GM23338 (cell line): ENCODE results near the gene CDC42EP2.

Experiments
- CREB1 ChIP-seq: fragments of 250-450 bp; sonication (Bioruptor Pico); IDR thresholded peaks from 2 replicates; pipeline ENCODE4 v1.5.0; 2020; ENCODE audit warnings: low read depth, mild to moderate bottlenecking, moderate library complexity
- EZH2 ChIP-seq: fragments of 200-600 bp; sonication (generic); IDR thresholded peaks from one replicate; pipeline ENCODE4 v1.8.0; 2017; ENCODE audit warnings: antibody characterized with exemption, mild to moderate bottlenecking, low read depth; ENCODE audit not compliant: unreplicated experiment
- EZH2phosphoT487 ChIP-seq: fragments of 200-600 bp; sonication (generic); IDR thresholded peaks from one replicate; pipeline ENCODE4 v1.8.1; 2018; ENCODE audit warnings: antibody characterized with exemption; ENCODE audit not compliant: unreplicated experiment
- POLR2AphosphoS5 ChIP-seq: IDR thresholded peaks from 2 replicates; pipeline ENCODE4 v1.6.1; 2016; ENCODE audit warnings: antibody characterized with exemption, low read depth
- TF ChIP-seq, protein P1 (sequence below), 2 experiments: fragments of 200-600 bp in 1 of 2; sonication (generic) in 1 of 2; conservative IDR thresholded peaks; 2 replicates each; pipeline versions ENCODE4 v1.5.1 to v1.6.1; 2016 to 2017; ENCODE audit warnings: antibody characterized with exemption in 2 of 2, low read depth in 2 of 2, mild to moderate bottlenecking in 2 of 2, moderate library complexity in 1 of 2
- TF ChIP-seq, protein P2 (sequence below): IDR thresholded peaks from one replicate; pipeline ENCODE4 v1.6.1; 2018; ENCODE audit warnings: antibody characterized with exemption; ENCODE audit not compliant: unreplicated experiment
- TF ChIP-seq, protein P3 (sequence below): fragments of 250-450 bp; sonication (Bioruptor Pico); IDR thresholded peaks from 2 replicates; pipeline ENCODE4 v1.5.0; 2020; ENCODE audit warnings: mild to moderate bottlenecking, moderate library complexity

DNA sequence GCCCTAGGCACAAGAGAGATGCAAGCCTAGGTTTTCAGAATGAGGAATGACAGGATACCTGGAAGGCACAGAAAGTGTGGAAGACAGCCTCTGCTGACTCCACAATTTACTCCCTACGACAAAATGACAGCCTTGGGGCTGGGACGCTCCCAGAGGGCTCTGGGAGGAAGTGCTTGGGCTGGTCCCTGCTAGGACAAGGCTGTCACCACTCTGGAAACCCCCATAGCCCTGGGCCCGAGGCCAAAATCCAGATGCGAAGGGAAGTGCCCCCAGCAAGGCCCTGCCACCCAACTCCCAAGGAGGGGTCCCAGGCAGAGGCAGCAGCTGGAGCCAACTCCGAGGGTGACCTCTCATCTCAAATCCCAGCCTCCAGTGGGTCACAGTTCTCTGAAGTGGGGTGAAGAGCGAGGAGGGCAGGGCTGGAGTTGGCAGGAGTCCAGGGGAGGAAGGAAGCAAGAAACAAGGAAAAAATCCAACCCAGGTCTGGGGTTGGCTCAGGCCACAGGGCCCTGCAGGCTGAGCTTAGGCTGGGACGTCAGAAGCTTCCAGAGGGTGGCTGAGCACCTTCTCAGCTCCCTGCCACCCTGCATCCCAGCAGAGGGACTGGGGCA lies 6.3 kb upstream of the CDC42EP2 start:
- TF ChIP-seq, protein P1, sequence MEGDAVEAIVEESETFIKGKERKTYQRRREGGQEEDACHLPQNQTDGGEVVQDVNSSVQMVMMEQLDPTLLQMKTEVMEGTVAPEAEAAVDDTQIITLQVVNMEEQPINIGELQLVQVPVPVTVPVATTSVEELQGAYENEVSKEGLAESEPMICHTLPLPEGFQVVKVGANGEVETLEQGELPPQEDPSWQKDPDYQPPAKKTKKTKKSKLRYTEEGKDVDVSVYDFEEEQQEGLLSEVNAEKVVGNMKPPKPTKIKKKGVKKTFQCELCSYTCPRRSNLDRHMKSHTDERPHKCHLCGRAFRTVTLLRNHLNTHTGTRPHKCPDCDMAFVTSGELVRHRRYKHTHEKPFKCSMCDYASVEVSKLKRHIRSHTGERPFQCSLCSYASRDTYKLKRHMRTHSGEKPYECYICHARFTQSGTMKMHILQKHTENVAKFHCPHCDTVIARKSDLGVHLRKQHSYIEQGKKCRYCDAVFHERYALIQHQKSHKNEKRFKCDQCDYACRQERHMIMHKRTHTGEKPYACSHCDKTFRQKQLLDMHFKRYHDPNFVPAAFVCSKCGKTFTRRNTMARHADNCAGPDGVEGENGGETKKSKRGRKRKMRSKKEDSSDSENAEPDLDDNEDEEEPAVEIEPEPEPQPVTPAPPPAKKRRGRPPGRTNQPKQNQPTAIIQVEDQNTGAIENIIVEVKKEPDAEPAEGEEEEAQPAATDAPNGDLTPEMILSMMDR (conservative IDR thresholded peaks at IDR 0.05; ENCODE audit: low read depth in 2 of 2): no peak
- TF ChIP-seq, protein P2, sequence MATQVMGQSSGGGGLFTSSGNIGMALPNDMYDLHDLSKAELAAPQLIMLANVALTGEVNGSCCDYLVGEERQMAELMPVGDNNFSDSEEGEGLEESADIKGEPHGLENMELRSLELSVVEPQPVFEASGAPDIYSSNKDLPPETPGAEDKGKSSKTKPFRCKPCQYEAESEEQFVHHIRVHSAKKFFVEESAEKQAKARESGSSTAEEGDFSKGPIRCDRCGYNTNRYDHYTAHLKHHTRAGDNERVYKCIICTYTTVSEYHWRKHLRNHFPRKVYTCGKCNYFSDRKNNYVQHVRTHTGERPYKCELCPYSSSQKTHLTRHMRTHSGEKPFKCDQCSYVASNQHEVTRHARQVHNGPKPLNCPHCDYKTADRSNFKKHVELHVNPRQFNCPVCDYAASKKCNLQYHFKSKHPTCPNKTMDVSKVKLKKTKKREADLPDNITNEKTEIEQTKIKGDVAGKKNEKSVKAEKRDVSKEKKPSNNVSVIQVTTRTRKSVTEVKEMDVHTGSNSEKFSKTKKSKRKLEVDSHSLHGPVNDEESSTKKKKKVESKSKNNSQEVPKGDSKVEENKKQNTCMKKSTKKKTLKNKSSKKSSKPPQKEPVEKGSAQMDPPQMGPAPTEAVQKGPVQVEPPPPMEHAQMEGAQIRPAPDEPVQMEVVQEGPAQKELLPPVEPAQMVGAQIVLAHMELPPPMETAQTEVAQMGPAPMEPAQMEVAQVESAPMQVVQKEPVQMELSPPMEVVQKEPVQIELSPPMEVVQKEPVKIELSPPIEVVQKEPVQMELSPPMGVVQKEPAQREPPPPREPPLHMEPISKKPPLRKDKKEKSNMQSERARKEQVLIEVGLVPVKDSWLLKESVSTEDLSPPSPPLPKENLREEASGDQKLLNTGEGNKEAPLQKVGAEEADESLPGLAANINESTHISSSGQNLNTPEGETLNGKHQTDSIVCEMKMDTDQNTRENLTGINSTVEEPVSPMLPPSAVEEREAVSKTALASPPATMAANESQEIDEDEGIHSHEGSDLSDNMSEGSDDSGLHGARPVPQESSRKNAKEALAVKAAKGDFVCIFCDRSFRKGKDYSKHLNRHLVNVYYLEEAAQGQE: no peak
- TF ChIP-seq CREB1 (CRISPR knock-in tag) (no peak), POLR2AphosphoS5 (no peak), EZH2 (no peak), EZH2phosphoT487 (no peak)
- TF ChIP-seq, protein P3, sequence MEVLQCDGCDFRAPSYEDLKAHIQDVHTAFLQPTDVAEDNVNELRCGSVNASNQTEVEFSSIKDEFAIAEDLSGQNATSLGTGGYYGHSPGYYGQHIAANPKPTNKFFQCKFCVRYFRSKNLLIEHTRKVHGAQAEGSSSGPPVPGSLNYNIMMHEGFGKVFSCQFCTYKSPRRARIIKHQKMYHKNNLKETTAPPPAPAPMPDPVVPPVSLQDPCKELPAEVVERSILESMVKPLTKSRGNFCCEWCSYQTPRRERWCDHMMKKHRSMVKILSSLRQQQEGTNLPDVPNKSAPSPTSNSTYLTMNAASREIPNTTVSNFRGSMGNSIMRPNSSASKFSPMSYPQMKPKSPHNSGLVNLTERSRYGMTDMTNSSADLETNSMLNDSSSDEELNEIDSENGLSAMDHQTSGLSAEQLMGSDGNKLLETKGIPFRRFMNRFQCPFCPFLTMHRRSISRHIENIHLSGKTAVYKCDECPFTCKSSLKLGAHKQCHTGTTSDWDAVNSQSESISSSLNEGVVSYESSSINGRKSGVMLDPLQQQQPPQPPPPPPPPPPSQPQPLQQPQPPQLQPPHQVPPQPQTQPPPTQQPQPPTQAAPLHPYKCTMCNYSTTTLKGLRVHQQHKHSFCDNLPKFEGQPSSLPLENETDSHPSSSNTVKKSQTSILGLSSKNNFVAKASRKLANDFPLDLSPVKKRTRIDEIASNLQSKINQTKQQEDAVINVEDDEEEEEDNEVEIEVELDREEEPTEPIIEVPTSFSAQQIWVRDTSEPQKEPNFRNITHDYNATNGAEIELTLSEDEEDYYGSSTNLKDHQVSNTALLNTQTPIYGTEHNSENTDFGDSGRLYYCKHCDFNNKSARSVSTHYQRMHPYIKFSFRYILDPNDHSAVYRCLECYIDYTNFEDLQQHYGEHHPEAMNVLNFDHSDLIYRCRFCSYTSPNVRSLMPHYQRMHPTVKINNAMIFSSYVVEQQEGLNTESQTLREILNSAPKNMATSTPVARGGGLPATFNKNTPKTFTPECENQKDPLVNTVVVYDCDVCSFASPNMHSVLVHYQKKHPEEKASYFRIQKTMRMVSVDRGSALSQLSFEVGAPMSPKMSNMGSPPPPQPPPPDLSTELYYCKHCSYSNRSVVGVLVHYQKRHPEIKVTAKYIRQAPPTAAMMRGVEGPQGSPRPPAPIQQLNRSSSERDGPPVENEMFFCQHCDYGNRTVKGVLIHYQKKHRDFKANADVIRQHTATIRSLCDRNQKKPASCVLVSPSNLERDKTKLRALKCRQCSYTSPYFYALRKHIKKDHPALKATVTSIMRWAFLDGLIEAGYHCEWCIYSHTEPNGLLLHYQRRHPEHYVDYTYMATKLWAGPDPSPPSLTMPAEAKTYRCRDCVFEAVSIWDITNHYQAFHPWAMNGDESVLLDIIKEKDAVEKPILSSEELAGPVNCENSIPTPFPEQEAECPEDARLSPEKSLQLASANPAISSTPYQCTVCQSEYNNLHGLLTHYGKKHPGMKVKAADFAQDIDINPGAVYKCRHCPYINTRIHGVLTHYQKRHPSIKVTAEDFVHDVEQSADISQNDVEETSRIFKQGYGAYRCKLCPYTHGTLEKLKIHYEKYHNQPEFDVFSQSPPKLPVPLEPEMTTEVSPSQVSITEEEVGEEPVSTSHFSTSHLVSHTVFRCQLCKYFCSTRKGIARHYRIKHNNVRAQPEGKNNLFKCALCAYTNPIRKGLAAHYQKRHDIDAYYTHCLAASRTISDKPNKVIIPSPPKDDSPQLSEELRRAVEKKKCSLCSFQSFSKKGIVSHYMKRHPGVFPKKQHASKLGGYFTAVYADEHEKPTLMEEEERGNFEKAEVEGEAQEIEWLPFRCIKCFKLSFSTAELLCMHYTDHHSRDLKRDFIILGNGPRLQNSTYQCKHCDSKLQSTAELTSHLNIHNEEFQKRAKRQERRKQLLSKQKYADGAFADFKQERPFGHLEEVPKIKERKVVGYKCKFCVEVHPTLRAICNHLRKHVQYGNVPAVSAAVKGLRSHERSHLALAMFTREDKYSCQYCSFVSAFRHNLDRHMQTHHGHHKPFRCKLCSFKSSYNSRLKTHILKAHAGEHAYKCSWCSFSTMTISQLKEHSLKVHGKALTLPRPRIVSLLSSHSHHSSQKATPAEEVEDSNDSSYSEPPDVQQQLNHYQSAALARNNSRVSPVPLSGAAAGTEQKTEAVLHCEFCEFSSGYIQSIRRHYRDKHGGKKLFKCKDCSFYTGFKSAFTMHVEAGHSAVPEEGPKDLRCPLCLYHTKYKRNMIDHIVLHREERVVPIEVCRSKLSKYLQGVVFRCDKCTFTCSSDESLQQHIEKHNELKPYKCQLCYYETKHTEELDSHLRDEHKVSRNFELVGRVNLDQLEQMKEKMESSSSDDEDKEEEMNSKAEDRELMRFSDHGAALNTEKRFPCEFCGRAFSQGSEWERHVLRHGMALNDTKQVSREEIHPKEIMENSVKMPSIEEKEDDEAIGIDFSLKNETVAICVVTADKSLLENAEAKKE (CRISPR knock-in tag): no peak
